ENCODE measurements around the gene KCNAB1. TPM values are rescaled to one million over a fixed set of nuclear protein-coding genes. Genes with fewer than 3 reads are reported as not detected.
"Not testable (repeated sequence)": the region's sequence is repeated elsewhere in the genome, so short reads cannot be mapped to it uniquely, and the experiment has no call there.

Gene KCNAB1
- total RNA-seq, 1 donor from 2014 or later: 6.3 TPM

DNA sequence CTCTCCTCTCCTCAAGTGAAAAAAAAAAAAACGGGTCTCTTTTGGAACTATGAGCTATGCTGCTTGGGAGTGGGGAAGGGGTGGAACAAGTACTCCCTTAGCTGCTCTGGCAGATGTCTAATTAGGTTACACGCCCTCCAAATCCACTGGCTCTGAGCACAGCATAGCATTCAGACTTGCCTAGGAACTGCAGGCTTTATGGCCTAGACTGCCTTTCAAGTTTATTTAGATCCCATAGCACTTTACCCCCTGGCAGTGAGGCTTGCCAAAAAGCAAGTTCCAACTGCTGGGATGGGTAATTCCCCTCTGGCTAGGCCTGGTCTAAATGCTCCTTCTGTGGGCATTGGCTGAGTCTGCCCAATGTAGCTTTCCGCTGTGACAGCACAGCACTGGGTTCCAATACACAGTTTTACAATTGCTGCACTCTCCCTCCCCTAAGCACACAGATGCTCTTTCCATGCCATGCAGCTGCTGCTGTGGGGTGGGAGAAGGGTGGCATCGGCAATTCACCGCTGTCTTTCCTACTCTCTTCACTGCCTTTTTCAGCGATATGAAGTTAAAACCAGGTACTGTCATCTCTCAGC, 152.8 kb downstream of the KCNAB1 start:
- peak; percentile 24 for DNase-seq

DNA sequence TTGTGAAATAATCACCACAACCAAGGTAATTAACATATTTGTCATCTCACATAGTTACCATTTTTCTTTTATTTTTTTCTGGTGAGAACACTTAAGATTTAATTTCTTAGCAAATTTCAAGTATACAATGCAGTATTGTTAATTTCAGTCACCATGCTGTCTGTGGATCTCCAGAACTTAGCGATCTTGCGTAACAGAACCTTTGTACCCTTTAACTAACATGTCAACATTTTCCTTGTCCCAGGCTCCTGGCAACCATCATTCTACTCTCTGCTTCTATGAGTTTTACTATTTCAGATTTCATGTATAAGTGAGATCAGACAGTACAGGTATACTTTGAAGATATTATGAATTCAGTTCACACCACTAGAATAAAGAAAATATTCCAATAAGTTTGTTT, 154.4 kb downstream of the KCNAB1 start:
- no peak for DNase-seq

DNA sequence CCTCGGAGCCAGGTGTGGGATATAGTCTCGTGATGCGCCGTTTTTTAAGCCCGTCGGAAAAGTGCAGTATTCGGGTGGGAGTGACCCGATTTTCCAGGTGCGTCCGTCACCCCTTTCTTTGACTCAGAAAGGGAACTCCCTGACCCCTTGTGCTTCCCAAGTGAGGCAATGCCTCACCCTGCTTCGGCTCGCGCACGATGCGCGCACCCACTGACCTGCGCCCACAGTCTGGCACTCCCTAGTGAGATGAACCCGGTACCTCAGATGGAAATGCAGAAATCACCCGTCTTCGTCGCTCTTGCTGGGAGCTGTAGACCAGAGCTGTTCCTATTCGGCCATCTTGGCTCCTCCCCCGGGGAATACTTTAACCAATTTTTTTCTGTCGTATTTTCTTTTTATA, 164.3 kb downstream of the KCNAB1 start:
- not testable (repeated sequence) for DNase-seq

DNA sequence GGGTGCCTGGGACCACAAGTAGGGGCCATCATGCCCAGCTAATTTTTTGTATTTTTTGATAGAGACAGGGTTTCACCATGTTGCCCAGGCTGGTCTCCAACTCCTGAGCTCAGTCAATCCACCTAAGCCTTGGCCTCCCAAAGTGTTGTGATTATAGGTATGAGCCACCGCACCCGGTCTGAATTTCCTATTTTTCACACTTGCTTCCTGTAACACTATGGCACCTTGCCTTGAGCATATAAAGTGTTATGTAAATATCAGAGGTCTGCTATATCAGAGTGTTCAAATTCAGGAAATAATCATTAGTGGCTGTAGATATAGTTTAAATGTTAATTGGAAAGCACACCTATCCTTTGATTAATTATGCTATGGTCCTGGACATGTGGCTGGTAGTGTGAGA, 165.2 kb downstream of the KCNAB1 start:
- DNase-seq: no peak

DNA sequence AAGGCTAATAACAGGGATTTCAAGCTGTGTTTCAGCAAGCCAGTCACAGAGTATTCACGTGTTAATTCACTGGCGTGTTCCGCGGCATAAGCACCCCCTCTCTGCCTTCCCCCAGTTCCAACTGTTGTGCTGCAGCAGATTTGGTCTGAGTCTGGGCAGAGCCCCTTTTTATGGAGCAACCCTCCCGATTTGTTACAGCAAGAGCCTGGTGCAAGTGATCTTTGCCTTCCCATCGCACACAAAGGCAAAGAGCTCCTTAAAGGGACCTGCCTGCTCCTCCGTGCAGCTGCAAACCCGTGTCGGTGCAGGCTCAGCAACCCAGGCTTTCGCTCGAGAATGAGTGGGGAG, 170.5 kb downstream of the KCNAB1 start:
- DNase-seq: no peak

DNA sequence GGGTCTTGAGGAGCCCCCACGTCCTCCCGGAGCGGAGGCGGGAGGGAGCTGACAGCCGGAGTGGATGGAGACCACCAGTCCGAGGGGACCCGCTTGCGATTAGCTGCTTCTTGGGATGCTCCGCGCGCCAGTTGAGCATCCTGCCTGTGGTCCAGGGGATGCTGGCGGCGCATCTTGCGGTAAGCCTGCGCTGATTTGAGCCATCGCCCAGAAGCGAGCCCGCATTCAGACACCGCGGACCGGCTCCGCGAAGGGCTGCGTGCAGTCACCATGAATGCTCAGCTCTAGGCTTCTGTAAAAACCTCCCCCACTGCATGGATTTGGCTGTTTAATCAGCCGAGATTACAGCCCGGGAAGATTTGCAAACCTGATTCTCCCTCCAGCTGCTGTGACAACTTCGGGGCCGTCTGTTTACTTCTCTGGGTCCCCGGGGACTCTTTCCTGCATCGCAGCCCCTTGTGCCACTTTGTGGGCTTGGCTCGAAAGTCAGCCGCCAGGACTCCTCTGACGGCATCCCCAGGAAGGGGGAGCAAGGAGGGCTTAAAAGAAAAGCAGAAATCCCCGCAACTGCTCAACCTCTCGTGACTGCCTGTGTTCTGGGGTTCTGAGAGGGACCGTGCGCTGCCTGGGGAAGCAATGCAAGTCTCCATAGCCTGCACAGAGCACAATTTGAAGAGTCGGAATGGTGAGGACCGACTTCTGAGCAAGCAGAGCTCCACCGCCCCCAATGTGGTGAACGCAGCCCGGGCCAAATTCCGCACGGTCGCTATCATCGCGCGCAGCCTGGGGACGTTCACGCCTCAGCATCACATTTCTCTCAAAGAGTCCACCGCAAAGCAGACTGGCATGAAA, 171.1 kb downstream of the KCNAB1 start:
- no peak for DNase-seq

DNA sequence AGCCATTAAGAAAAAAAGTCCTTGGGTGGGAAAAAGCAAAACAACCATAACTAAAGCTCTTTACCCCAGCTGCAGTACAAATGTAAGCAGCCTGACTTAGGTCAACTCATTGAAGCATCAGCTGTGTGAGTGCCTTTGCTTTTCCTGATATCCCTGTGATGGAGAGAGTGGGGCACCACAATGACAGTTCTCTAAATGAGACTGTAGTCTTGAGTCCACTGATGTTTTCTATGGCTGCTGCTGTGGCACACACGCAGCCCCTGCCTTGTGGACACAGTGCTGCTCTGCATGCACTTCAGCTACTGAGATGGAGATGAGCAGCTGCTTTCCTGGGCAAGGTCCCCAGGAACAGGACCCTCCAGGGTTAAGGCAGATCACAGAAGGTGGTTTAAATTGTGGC, 173.2 kb downstream of the KCNAB1 start:
- DNase-seq: no peak

DNA sequence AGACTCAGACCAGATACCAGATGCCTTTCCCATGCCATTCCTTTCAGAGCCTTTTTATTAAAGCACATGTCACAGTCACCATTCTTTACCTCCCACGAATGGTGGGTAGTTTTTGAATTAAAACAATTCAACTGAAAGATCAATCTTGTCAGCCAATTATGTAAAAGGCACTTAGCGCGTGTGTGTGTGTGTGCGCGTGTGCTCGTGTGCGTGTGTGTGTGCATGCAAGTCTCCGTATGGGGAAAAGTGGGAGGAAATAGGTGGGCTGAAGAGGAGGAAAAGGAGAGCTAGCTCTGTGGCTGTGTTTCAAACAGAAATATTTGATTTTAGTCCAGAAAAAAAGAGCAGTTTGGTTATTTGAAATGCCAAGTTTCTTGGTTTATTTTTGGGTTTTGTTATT, 177.2 kb downstream of the KCNAB1 start:
- no peak for DNase-seq

DNA sequence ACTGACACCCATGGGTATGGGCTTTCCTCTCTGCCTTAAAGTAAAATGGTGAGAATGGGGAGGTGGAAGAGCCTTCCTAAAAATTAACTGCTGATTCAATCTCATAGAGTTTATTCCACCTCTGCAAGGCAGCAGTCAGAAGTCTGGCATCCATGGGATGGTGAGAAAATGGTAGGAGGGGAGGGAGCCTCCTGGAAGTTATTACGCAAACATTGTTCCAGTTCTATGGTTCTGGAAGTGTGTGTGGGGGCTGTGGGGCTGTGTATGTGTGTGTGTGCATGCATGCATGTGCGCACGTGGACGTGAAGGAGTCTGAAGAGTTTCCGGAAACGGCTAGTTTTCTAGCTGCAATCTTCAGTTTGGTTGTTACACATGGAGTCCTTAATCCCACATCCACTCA, 177.6 kb downstream of the KCNAB1 start:
- DNase-seq: no peak

DNA sequence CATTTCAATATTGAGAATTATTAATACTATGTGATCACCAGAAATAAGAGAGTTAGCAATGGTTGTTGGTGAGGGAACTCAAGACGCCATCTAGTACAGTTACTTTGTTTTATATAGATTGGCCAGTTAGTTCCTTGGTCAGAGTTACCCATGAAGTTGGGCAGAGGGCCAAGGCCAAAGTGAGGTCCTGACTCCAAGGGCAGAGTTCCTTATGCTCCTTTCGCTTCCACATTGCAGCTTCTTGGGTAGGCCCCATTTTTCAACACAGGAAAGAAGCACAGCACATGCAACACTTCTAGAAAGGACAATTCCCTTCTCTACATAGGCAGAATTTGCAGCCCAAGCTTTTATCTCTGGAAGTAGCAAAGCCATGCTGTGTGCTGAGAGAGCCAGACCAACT, 178.6 kb downstream of the KCNAB1 start:
- DNase-seq: no peak

DNA sequence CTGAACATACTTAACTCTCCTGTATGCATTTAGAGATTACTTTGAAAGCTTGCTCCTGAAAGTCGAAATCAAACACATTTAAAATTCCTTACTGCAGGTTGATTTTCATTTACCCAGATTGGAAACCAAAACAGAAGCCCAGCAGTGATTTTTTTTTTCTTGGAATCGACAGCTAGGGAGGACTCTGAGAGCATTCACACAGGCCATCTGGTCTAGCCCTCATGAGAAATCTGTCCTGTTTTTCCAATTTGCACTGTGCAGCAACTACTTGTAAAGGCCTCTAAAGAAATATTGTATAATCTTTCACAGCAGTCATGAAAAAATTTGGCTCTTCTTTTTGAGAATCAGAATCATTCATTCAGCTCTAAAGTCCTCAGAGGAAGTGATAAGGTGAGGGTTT, 179.2 kb downstream of the KCNAB1 start:
- no peak for DNase-seq

DNA sequence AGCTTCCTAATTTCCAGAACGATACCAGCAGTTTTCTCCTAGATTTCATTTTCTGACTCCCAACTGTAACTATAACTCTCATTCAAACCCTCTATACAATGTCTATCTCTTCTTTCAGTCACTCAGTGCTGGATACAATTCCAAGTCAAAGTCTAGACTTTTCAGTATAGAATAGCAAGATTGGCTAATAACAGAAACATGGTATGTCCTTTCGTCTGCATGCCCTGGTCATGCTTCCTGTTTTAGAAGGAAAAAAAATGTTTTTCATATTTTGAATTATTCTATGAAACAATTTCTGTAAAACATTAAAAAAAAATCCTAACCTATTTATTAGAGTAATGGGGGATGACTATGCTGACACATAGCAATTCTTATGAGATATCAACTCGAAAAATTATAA, 180.0 kb downstream of the KCNAB1 start:
- DNase-seq: no peak

DNA sequence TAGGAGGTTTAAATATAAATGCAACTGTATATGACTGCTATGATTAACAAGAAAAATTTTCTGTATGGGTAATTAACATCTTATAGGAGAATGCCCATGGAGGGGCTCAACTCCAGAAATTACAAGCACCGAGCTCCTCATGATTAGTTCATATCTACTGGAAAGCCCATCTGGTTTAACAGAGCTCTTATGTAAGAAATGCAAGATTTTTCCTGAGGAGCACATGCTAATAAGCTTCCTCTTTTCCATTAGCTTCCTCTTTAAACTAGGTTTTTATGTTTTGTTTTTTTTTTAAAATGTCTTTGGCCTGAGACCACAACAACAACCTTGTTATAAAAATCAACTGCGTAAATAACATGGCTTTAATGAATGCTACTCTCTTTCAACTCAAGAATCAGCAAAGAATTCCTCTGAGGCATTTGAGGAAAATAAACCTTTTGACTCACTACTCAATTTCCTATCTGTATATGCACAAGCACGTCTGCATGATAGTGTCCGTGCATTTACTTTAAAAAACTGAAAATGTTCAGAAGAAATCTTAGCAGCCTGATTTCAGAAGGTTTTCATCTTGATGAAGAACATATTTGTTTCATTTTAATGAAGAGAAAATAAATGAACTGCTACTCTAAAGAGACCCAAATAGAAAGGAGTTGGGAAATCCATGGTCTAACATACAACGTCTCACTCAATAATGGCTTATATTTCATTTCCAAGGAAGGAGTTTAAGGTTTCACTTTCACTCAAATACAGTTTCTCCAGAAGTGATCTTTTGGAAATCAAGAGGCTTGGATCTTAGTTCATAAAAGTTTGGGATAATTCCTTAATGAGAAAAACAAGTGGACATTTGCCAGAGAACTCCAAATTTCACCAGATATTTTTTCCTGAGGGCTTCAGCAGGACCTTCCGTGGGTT, 180.8 kb downstream of the KCNAB1 start:
- DNase-seq: no peak

DNA sequence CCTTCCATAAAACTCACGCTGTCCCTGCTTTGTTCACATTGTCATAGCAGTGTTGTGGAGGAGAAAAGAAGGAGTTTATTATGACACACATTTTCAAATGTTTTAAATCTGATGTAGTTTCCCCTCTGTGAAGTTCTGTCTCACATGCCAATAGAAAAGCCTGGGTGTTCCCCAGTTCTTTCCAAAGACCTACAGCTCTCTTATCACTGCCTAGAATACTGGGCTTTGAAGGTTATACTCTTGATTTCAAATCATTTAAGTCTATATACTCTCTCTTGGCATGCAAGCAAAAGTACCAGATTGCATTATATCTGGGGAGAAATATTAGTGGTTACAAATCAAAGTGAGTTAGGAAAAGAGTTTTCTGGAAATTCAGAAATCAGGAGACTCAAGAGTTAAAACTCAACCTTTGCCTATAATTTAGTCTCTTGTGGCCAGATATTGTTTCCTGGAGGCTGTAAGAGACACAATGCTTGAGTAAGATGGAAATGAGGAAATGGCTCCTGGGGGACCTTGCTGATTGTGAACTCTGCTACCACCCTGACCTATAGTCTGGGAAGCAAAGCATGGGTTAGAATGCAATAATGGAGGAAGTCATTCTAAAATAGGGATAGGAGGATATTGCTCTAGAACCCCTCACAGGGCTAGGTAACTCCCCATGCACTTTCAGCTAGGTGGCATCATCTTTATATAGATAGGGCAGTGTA, 182.8 kb downstream of the KCNAB1 start:
- no peak for DNase-seq

DNA sequence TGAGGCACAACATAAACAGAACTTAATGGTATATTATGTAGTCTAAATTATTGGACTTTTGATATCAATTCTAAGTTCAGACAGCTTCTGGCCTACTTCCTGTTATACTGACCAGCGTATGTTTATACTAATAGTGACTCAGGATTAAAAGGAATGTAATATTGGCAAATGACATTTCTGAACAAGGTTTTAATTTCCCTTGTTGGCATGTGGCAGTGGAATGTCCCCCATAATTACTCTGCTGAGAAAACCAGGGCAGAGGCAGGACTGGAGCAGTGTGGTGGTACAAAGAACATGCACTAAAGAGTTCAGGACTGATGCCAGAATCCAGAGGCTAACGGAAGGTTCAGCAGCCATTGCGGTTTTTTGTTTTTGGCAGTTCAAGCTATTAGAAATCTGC, 184.0 kb downstream of the KCNAB1 start:
- DNase-seq: no peak

DNA sequence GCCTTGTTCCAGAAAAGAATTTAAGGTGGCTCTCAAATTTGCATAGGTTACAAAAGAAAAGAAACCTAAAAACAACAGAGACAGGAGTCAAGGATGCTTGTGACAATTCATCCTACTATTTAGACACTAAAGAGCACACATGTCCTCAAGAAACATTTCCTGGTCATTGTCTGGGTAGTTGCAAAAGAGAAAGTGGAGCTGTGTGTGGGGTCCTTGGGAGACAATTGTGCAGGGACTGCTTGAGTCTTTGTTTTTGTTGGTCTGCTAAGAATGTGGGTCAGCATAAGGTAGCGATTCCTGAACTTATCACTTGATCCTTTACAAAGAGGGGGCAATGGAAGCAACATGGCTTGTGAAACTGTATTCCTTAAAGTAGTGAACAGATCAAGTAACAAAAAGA, 185.3 kb downstream of the KCNAB1 start:
- DNase-seq: no peak

DNA sequence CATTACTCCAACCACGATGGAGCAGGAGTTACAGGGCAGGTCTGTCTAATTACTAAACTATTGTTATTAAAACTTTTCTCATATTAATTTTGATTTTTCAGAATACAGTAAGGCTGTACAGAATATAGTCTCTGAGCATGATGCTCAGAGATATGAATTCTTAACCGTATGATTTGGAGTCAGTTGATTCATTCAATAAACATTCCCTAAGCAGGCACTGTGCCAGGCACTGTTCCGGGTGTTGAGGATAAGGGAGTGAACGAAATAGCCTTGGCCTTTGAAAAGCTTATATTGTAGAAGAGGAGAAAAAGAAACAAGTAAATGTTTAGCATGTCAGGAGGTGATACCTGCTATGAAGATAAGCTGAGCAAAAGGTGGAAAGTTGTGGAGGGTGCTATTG, 187.3 kb downstream of the KCNAB1 start:
- DNase-seq: no peak

DNA sequence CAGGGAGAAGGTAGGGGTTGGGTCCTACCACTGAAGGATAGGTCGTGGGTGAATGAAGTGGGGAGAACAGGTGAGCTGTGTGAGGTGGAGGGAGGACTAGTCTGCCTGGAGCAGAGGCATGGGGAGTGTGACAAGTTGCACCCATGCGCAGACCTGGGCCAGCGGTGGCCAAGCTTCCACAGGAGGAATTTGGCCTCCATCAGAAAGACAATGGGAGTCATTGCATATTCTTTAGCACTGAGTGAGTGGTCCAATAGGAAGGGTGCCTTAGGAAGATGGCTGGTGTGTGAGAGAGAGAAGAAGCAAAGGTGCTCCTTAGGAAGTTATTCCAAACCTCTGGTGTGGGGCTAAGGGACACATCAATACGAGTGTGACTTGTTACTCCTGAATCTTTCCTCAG, 191.1 kb downstream of the KCNAB1 start:
- no peak for DNase-seq

DNA sequence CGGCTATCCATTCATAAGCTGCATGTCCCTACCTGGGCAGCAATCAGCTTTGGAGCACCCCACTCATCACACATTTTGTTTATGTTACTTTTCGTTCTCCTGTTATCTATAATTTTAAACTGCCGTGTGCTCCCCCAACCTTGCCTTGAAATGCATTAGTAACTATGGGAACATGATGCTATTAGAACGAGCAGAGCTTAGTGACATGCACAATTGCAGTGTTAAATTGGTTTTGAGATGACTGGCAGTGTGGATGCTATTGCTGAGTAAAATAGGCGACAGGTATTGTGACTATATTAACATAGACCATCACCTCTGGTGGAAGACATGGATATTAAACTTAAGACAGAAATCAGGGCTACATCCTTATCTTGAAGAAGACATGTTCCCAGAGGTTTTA, 191.6 kb downstream of the KCNAB1 start:
- DNase-seq: no peak

DNA sequence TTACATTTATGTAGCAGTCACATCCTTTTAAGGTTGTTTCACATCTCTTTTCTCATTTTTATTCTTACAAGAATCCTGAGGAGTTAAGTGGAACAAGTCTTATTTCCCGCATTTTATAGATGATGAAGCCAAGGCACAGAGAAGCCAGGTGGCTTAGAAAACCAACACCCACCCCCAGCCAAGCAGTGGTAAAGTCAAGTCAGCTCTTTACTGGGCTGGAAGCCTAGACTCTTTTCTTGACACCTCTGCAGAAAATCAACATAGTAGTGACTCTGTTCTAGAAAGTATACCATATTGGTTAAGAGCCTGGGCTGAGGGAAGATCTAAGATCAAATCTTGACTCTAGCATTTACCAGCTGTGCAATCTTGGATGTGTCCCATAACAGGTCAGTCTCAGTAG, 195.7 kb downstream of the KCNAB1 start:
- DNase-seq: no peak

DNA sequence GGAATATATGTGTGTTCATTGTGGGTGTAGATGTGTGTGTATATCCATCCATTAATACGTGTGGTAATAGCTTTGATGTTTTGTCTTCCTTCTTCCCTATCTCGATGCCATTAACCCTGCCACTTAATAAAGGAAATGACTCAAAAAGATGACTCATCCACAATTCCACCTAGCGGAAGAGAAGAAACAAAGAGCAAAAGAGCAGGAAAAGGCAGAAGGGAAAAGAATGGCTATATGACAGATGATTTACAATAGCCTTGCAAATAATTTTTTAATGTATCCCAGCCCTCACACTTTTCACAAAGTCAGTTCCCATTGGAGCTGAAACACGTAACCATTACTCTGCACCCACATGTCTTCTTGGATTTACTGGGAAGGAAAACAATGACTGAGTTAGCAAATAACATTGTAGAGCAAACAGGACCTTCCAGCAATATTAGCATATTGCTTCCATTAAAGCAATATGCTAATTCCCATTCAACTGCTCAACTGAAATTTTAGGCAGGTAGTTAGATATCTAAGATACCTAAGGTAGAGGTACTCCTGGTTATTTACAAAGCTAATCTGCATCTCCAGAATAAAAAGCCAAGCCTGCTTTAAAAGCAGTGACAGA, 197.2 kb downstream of the KCNAB1 start:
- no peak for DNase-seq

DNA sequence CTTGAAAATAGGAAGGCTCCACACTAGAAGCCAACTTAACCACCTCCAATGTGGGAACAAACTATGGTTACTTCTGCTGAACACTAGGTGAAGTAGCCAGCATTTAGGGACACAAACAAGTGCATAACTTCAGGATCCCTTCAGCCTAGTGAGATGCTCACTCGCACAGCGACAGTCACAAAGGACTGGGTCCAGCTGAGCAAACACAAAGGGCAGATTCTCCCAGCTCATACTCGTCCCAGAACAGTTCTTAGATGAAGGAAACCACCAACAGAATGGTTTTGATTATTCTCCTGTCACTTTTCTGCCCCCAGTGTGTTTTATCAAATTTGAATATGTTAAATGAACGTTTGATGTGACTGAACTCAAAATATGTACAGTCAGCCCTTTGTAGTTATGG, 201.6 kb downstream of the KCNAB1 start:
- no peak for DNase-seq
